ENCODE data around the gene HNF1B. TPM values are rescaled to one million over a fixed set of nuclear protein-coding genes. Genes with fewer than 3 reads are reported as not detected.

The HNF1B gene
- total RNA-seq, 2 donors from 2014 or later: 0.50 TPM; not detected in 1

DNA sequence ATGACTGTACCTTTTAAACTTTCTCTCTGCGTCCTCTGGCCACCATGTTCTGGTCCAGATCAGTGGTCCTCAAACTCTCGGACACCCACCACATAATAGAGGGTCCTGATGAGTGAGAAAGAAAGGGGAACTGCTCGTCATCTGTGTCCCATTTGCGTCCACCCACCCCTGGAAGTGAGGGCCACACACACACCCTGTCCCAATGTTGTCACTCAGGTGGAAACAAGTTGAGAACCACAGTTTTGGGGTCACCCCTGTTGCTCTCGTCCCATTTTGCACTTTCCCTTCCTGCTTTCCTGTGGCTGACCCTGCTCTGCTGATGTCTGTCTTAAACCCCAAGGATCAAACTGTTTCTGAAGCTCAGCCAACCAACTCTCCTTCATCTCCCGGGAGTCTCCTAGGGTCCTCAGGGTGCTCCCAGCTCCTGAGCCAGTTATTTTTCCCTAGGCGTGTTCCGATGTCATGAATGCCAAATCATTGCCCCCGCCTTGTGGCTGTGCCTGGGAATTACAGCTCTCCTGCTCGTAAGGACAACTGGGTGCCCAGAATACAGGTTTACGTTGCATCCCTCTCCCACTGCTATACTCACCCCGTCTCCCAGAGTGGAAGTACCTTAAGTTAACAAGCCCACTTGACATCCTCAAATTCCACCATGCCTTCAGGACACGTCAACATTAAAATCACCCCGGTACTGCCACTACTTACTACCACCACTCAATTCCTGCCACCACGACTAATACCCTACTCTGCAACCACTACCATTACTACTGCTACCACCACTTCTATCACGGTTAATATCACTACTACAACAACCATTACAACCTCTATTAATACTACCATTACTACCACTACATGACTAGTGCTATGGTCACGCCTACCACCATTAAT, 26.0 kb upstream of the HNF1B start:
- peak overlapping the region; percentile 42 for H3K27ac Mint-ChIP-seq

DNA sequence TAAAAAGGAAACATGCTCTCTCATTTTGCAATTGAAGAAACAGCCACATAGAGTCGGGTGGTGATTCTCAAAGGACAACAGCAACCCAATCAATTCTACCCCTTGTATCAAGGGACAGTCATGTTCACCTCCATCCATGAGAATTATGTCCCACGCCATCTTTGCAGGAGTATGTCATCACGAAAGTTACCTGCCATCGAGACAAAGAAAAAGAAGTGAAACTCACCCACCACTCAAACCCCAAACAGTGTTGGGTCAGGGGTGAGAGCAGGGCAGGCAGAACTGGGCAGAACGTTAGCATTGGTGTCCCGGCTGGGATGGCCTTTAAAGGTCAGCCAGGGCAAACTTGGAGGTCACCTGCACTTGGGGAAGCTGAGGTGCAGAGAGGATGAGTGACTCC, 24.2 kb upstream of the HNF1B start:
- H3K9me3 Mint-ChIP-seq: no peaks in the 10 kb centered on the region
- ATAC-seq (replicated peaks): peak; percentile 19
- H3K4me3 Mint-ChIP-seq: no peak overlapping the region
- no peak overlapping the region for H3K27ac Mint-ChIP-seq
- H3K27me3 Mint-ChIP-seq: peaks cover 25% of the 10 kb centered on the region
- H3K4me1 Mint-ChIP-seq: peaks cover 31% of the 10 kb centered on the region
- H3K36me3 Mint-ChIP-seq (ENCODE audit: low read depth): no peaks in the 10 kb centered on the region

More for the DNA sequence above, 26.0 kb upstream of the HNF1B start:
- ATAC-seq (replicated peaks): no peak
- Mint-ChIP-seq H3K4me1 (peaks cover 28% of the 10 kb centered on the region), H3K36me3 (ENCODE audit: low read depth) (no peaks in the 10 kb centered on the region), H3K9me3 (no peaks in the 10 kb centered on the region), H3K4me3 (no peak overlapping the region), H3K27me3 (peaks cover 21% of the 10 kb centered on the region)

DNA sequence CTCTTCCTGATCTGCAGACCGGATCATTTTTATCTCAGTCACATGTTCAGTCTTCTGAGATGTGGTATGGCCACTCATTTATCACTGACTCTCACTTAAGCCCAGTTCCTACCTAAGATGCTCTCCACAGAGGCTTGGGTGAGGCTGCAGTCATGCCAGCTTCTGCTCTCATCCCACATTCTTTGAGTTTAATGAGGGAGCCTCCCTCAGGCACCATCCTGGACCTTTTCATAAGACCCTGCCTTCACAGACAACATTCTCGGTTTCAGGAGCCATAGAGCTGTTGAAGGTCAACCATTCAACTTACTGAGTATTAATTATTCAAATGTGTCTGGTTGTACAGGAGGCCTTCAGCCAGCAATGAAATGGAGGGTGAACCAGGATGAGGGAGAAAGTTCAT, 23.6 kb upstream of the HNF1B start:
- no peak for ATAC-seq (replicated peaks)
- Mint-ChIP-seq H3K9me3 (no peaks in the 10 kb centered on the region), H3K27me3 (peaks cover 25% of the 10 kb centered on the region), H3K4me1 (peaks cover 26% of the 10 kb centered on the region), H3K4me3 (no peak overlapping the region), H3K27ac (no peak overlapping the region), H3K36me3 (ENCODE audit: low read depth) (no peaks in the 10 kb centered on the region)

DNA sequence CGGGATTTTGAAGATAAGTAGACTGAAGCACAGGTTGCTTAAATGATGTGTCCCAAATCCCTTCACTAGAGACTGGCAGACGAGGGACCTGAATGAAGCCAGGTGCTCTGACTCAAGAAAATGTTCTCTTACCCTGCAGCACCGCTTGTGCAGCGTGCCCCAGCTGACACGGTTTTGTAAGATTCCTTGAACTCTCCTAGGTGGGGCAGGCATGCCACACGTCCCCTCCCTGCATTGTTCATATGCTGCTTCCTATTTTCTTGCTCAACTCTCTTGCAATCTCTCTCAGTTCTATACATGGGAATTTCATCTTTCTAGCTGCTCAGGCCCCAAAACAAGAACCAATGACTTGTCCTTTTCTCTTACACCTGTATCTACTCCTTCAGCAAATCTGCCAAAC, 22.1 kb upstream of the HNF1B start:
- H3K4me1 Mint-ChIP-seq: peaks cover 19% of the 10 kb centered on the region
- H3K27ac Mint-ChIP-seq: no peak overlapping the region
- no peaks in the 10 kb centered on the region for H3K9me3 Mint-ChIP-seq
- H3K4me3 Mint-ChIP-seq: no peak overlapping the region
- peaks cover 33% of the 10 kb centered on the region for H3K27me3 Mint-ChIP-seq
- H3K36me3 Mint-ChIP-seq (ENCODE audit: low read depth): no peaks in the 10 kb centered on the region
- ATAC-seq (replicated peaks): no peak

DNA sequence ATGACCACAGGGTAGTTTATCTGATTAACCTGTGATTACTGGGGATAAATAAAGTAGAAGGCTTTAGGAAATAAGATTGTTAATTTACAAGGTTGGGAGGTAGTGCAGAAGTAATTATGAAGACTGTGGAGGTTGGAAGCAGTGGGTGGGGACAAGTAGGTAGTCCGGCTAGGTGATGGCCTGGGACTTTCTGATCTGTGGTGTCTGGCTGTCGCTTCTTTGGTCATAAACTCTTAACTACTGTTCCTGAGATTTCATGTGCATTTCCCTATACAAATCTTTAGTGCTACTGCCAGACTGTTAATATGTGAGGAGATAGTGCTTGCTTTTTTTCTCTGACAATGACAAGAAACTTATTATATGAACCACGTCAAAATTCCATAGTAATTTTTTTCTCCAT, 19.5 kb upstream of the HNF1B start:
- H3K9me3 Mint-ChIP-seq: no peaks in the 10 kb centered on the region

DNA sequence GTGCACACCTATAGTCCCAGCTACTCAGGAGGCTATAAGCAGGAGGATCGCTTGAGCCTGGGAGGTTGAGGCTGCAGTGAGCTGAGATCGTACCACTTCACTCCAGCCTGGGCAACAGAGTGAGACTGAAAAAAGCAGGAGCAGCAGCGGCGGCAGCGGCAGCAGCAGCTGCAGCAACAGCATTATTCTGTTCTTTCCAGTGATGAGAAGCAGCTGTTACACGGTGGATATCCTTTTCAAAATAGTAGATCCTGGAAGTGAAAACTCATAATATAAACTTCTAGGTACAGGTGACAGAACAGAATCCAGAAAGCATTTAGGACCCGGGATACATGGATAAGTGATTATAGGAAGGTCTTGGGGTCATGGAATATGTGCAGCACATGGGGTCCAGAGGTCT, 17.8 kb upstream of the HNF1B start:
- ATAC-seq (replicated peaks): no peak
- no peaks in the 10 kb centered on the region for H3K36me3 Mint-ChIP-seq (ENCODE audit: low read depth)
- H3K27ac Mint-ChIP-seq: no peak overlapping the region
- peaks cover 19% of the 10 kb centered on the region for H3K4me1 Mint-ChIP-seq
- H3K27me3 Mint-ChIP-seq: peaks cover 42% of the 10 kb centered on the region
- no peaks in the 10 kb centered on the region for H3K9me3 Mint-ChIP-seq
- H3K4me3 Mint-ChIP-seq: no peak overlapping the region

More for the DNA sequence above, 19.5 kb upstream of the HNF1B start:
- Mint-ChIP-seq H3K27me3 (peaks cover 31% of the 10 kb centered on the region), H3K36me3 (ENCODE audit: low read depth) (no peaks in the 10 kb centered on the region), H3K4me1 (peaks cover 19% of the 10 kb centered on the region), H3K4me3 (peak overlapping the region; percentile 45), H3K27ac (no peak overlapping the region)
- ATAC-seq (replicated peaks): peak; percentile 18

DNA sequence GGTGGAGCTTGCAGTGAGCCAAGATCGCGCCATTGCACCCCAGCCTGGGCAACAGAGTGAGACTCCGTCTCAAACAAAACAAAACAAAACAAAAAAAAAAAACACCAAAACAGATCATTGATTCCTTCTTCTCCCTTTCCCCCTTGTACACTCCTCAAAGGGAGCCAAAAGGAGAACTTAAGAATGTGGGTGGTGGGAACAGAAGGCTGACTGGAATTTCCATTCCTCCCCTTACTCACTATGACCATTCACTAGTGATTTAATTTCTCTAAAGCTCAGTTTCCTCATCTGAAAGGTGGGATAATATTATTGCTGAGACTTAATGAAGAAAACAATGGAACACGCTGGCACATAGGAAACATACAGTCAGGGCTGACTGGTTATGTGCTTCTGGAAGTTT, 17.1 kb upstream of the HNF1B start:
- Mint-ChIP-seq H3K4me1 (peaks cover 19% of the 10 kb centered on the region), H3K27ac (no peak overlapping the region), H3K4me3 (no peak overlapping the region), H3K9me3 (no peaks in the 10 kb centered on the region), H3K27me3 (peaks cover 36% of the 10 kb centered on the region), H3K36me3 (ENCODE audit: low read depth) (no peaks in the 10 kb centered on the region)
- ATAC-seq (replicated peaks): no peak

DNA sequence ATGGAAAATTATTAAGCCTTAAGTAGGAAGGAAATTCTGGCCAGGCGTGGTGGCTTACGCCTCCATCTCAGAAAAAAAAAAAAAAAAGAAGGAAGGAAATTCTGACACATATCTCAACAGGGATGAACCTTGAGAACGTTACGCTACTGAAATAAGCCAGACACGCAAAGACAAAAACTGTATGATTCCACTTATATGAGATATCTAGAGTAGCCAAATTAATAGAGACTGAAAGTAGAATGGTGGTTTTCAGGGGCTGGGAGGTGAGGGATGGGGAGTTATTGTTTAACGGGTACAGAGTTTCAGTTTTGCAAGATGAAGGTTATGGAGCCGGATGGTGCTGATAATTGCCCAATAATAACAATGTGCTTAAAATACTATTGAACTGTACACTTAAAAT, 16.2 kb upstream of the HNF1B start:
- Mint-ChIP-seq H3K27me3 (peaks cover 36% of the 10 kb centered on the region), H3K4me1 (peaks cover 19% of the 10 kb centered on the region), H3K36me3 (ENCODE audit: low read depth) (no peaks in the 10 kb centered on the region), H3K9me3 (no peaks in the 10 kb centered on the region), H3K4me3 (peak overlapping the region; percentile 19), H3K27ac (peak overlapping the region; percentile 51)
- peak; percentile 86 for ATAC-seq (replicated peaks)

DNA sequence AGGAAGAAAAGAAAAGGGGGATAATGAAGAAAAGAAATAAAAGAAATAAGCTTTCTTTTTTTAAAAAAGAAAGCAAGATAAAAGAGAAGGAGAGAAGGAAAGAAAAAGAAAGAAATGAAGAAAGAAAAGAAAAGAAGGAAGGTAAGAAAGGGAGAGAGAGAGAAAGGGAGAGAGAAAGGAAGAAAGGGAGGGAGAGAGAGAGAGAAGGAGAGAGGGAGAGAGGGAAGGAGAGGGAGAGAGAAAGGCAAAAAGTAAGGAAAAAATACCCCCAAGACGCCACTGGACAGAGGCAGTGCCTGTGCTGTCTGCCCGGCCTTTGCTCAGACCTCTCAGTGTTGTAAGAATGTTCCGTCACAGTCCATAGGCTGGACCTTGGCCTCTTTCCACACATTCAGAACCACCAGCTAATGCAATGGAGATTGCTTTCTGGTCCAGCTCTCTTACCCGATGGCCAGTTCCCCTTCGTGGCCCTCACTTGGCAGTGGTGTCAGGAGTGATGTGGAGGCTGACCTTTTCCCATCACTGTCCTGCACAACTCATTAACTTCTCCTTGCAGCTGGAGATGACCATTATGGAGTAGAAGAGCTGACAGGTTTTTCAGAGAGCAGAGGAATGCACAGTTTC, 14.3 kb upstream of the HNF1B start:
- ATAC-seq (replicated peaks): no peak
- Mint-ChIP-seq H3K27me3 (peaks cover 37% of the 10 kb centered on the region), H3K4me1 (peaks cover 8% of the 10 kb centered on the region), H3K27ac (peak overlapping the region; percentile 23), H3K9me3 (no peaks in the 10 kb centered on the region), H3K4me3 (no peak overlapping the region), H3K36me3 (ENCODE audit: low read depth) (no peaks in the 10 kb centered on the region)

DNA sequence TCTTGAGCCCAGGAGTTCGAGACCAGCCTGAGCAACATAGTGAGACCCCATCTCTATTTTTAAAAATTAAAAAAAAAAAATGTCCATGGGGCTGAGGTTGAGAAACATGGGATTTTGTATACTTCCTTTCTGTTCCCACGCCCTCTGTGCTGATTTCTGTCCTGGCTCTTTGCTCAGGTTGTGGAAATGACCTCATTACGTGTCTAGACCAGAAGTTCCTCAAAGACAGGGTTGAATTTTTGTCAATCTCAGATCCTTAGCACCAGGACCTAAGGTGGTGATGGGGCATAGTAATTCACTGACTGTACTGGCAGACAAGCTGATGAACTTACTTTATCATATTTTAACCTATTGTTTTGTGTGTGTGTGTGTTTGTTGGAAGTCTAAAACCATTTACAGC, 11.2 kb upstream of the HNF1B start:
- H3K27me3 Mint-ChIP-seq: peaks cover 28% of the 10 kb centered on the region

DNA sequence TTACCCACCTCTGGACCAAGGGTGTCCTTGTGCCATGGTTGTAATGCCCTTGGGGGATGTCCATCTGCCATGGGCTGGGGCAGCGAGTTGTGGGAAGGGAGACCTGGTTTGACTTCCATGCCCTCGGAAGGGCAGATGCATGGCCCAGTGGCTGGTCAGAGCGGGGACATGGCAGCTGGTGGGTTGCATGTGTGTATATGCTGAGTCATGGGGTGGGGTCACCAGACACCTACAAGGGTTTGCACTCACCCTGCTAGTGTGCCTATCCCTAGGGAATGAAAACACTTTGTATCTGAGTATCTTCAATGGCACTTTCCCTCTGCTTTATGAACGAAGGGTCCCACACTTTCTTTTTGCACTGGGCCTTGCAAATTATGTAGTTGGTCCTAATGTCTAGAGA, 10.6 kb upstream of the HNF1B start:
- Mint-ChIP-seq H3K4me3 (no peak overlapping the region), H3K9me3 (no peaks in the 10 kb centered on the region), H3K27me3 (peaks cover 28% of the 10 kb centered on the region), H3K4me1 (no peaks in the 10 kb centered on the region), H3K27ac (no peak overlapping the region), H3K36me3 (ENCODE audit: low read depth) (no peaks in the 10 kb centered on the region)
- ATAC-seq (replicated peaks): no peak

More for the DNA sequence above, 11.2 kb upstream of the HNF1B start:
- Mint-ChIP-seq H3K4me1 (peaks cover 2% of the 10 kb centered on the region), H3K27ac (no peak overlapping the region), H3K4me3 (no peak overlapping the region), H3K9me3 (no peaks in the 10 kb centered on the region), H3K36me3 (ENCODE audit: low read depth) (no peaks in the 10 kb centered on the region)
- ATAC-seq (replicated peaks): no peak

DNA sequence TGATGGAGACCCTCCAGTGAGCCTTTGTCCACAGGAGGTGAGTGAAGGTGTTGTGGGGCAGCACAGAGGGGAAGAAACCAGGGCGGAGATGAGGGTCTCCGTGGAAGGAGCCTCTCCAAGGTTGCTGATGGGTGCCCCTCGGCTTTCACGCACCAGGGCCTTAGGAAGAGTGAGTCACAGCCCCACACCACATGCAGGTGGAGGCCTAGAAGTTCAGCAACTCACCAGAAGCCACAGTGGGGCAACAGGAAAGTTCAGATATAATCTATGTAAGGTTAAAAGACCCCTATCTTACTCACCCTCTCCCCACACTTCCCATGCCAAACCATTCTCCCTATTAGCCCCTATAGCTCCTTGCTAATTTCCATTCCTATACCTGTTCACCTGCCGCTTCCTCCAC, 9.5 kb upstream of the HNF1B start:
- no peak for ATAC-seq (replicated peaks)
- Mint-ChIP-seq H3K4me3 (no peak overlapping the region), H3K9me3 (no peaks in the 10 kb centered on the region), H3K4me1 (no peaks in the 10 kb centered on the region), H3K27me3 (peaks cover 18% of the 10 kb centered on the region), H3K36me3 (ENCODE audit: low read depth) (no peaks in the 10 kb centered on the region), H3K27ac (no peak overlapping the region)

DNA sequence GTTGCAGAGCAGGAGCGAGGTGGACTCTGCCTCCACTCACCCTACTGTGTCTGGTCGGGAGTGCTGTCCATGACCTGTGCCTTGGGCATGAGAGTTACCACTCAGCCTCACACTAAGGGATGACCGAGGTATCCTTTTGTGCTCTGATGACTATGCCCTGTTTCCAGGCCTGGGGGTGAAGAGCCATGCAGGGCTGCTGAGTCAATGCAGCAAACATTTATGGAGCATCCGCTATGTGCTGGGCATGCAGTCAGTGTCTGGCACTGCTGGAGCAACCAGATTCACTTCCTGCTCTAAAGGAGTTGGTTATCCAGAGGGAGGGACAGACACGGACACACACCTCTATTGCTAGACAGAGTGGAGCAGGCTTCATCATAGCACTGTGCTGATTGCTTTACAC, 7.6 kb upstream of the HNF1B start:
- no peaks in the 10 kb centered on the region for H3K9me3 Mint-ChIP-seq
- peaks cover 16% of the 10 kb centered on the region for H3K27me3 Mint-ChIP-seq
- no peaks in the 10 kb centered on the region for H3K36me3 Mint-ChIP-seq (ENCODE audit: low read depth)
- peak; percentile 18 for ATAC-seq (replicated peaks)
- H3K4me3 Mint-ChIP-seq: no peak overlapping the region
- no peak overlapping the region for H3K27ac Mint-ChIP-seq
- H3K4me1 Mint-ChIP-seq: no peaks in the 10 kb centered on the region

DNA sequence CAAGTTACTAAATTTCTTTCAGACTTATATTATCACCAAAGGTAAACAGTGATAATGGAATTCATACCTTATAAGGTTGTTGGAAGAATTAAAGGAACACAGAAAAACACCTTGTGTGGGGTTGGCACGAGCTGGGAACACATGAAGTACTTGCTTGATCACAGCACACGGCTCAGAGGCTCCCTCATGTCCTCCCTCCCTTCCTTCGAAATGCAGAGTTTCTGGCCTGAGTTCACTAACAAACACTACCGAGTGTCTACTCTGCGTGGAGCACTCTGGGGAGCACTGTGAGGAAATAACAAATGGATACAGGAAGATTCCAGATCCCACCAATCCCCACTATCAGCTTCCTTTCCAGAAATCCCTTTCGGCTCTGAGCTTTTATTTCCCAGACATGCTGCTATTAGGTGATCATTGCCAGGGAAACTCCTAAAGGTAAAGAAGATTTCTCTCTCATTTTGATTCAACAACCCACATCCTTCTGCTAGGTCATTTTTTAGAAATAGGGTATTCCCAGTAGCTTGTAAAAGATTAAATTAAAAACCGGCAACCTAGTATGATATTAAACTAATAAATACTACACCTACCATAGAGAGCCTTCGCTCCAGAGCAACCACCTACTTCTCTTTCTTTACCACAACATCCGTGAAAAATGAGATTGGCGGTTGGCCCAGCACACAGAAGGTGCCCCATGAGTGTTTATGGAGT, 6.1 kb upstream of the HNF1B start:
- peaks cover 29% of the 10 kb centered on the region for H3K27me3 Mint-ChIP-seq
- H3K27ac Mint-ChIP-seq: no peak overlapping the region
- no peaks in the 10 kb centered on the region for H3K4me1 Mint-ChIP-seq
- H3K36me3 Mint-ChIP-seq (ENCODE audit: low read depth): no peaks in the 10 kb centered on the region
- no peak for ATAC-seq (replicated peaks)
- no peak overlapping the region for H3K4me3 Mint-ChIP-seq
- no peaks in the 10 kb centered on the region for H3K9me3 Mint-ChIP-seq

DNA sequence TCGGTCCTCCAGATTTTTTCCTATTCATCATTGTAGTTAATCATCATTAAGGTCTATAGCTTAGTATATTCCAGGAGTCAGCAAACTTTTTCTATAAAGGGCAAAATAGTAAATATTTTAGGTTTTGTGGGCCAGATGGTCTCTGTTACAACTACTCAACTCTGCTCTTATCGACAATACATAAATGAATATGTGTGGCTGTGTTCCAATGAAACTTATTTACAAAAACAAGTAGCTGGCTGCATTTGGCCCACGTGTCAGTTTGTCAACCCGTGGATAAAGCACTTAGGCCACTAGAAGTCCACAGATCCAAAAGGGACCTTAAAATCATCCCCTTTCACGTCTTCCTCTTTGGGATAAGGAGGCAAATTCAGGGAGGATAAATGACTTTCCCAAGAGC, 5.4 kb upstream of the HNF1B start:
- Mint-ChIP-seq H3K9me3 (no peaks in the 10 kb centered on the region), H3K36me3 (ENCODE audit: low read depth) (no peaks in the 10 kb centered on the region), H3K4me3 (no peak overlapping the region), H3K27ac (no peak overlapping the region), H3K4me1 (peaks cover 2% of the 10 kb centered on the region), H3K27me3 (peaks cover 30% of the 10 kb centered on the region)
- no peak for ATAC-seq (replicated peaks)

Measured in activated T-helper 17 cell treated with anti-CD3 and anti-CD28 coated beads, Interleukin-2, amount 50 U/mL, for 72 hours (primary cell).